ENCODE results near the gene CRYAB. TPM values are rescaled to one million over a fixed set of nuclear protein-coding genes. Genes with fewer than 3 reads are reported as not detected.
"Not testable (repeated sequence)": the region's sequence is repeated elsewhere in the genome, so short reads cannot be mapped to it uniquely, and the experiment has no call there.

The CRYAB gene
- total RNA-seq, 1 donor from 2014 or later: 1.7 TPM

- no peak for DNase-seq
Observed at GRCh38 chr11:111906680-111907079, 4.9 kb downstream of the CRYAB start.

GRCh38 chr11:111905411-111905810 is 6.2 kb downstream of the CRYAB start:
- DNase-seq: no peak

GRCh38 chr11:111886844-111887243 is 24.7 kb downstream of the CRYAB start:
- no peak for DNase-seq

GRCh38 chr11:111886032-111886431 is 25.5 kb downstream of the CRYAB start:
- no peak for DNase-seq

GRCh38 chr11:111885053-111885452 is 26.5 kb downstream of the CRYAB start:
- DNase-seq: not testable (repeated sequence)

- no peak for DNase-seq
Observed at GRCh38 chr11:111882202-111882601, 29.4 kb downstream of the CRYAB start.

- DNase-seq: no peak
Observed at GRCh38 chr11:111879637-111879960, 32.0 kb downstream of the CRYAB start.

- peak; percentile 99 for DNase-seq
Observed at GRCh38 chr11:111878849-111879636, 32.5 kb downstream of the CRYAB start, which contains the start of the genes CFAP68 and FDXACB1. Gene CFAP68 (plus strand): TSS chr11:111879541. CDS start chr11:111879561, 20 bp downstream. Gene FDXACB1 (minus strand): TSS chr11:111879165. CDS start chr11:111879132, 33 bp downstream.

- peak; percentile 29 for DNase-seq
Observed at GRCh38 chr11:111878385-111878848, 33.2 kb downstream of the CRYAB start.

- no peak for DNase-seq
Observed at GRCh38 chr11:111871693-111872161, 39.8 kb downstream of the CRYAB start.

GRCh38 chr11:111870886-111871692 is 40.5 kb downstream of the CRYAB start, which contains the start of gene ALG9:
Gene ALG9 (minus strand): TSS chr11:111871581. CDS start chr11:111871482, 99 bp downstream.
- peak; percentile 89 for DNase-seq

GRCh38 chr11:111870522-111870885 is 41.1 kb downstream of the CRYAB start:
- no peak for DNase-seq

- no peak for DNase-seq
Observed at GRCh38 chr11:111870113-111870512, 41.5 kb downstream of the CRYAB start.

- DNase-seq: no peak
Observed at GRCh38 chr11:111860257-111860656, 51.3 kb downstream of the CRYAB start.

Other genes starting within 250 kb of the CRYAB start
- 52.6 and 72.7 TPM in 2 replicates for gene PPP2R1B, start 145.4 kb downstream of the CRYAB start, total RNA-seq
- 28.7 and 31.8 TPM in 2 replicates for gene ALG9, start 40.2 kb downstream of the CRYAB start, total RNA-seq
- gene FDXACB1, start 32.6 kb downstream of the CRYAB start, total RNA-seq: 1.9 and 2.0 TPM in 2 replicates
- 5.3 and 5.7 TPM in 2 replicates for gene CFAP68, start 32.2 kb downstream of the CRYAB start, total RNA-seq
- not detected in 2 replicates for gene HSPB2, start 964 bp upstream of the CRYAB start, total RNA-seq
- gene C11orf52, start 7.1 kb upstream of the CRYAB start, total RNA-seq: 0.17 and 0.47 TPM in 2 replicates
- gene DIXDC1, start 25.6 kb upstream of the CRYAB start, total RNA-seq: 17.7 and 30.8 TPM in 2 replicates
- gene DLAT, start 113.6 kb upstream of the CRYAB start, total RNA-seq: 25.5 and 41.6 TPM in 2 replicates
- 0.93 and 1.4 TPM in 2 replicates for gene PIH1D2, start 162.2 kb upstream of the CRYAB start, total RNA-seq
- gene NKAPD1, start 162.5 kb upstream of the CRYAB start, total RNA-seq: 17.9 and 22.0 TPM in 2 replicates
- 43.8 and 54.6 TPM in 2 replicates for gene TIMM8B, start 175.0 kb upstream of the CRYAB start, total RNA-seq
- gene SDHD, start 175.1 kb upstream of the CRYAB start, total RNA-seq: 198 and 201 TPM in 2 replicates